GM21528 (cell line): ENCODE measurements around the gene MINDY4.

Experiments used
- ATAC-seq: cut with Tn5 transposase; IDR thresholded peaks from one replicate; pipeline ENCODE4 v1.9.1; 2021; ENCODE audit warnings: mild to moderate bottlenecking, moderate library complexity; ENCODE audit not compliant: unreplicated experiment, low FRiP score

The MINDY4 gene

GRCh38 chr7:30937416-30937815 is 166.2 kb downstream of the MINDY4 start:
- ATAC-seq: no peak

GRCh38 chr7:30938435-30939316 is 167.5 kb downstream of the MINDY4 start:
- ATAC-seq: peak; percentile 77

DNA sequence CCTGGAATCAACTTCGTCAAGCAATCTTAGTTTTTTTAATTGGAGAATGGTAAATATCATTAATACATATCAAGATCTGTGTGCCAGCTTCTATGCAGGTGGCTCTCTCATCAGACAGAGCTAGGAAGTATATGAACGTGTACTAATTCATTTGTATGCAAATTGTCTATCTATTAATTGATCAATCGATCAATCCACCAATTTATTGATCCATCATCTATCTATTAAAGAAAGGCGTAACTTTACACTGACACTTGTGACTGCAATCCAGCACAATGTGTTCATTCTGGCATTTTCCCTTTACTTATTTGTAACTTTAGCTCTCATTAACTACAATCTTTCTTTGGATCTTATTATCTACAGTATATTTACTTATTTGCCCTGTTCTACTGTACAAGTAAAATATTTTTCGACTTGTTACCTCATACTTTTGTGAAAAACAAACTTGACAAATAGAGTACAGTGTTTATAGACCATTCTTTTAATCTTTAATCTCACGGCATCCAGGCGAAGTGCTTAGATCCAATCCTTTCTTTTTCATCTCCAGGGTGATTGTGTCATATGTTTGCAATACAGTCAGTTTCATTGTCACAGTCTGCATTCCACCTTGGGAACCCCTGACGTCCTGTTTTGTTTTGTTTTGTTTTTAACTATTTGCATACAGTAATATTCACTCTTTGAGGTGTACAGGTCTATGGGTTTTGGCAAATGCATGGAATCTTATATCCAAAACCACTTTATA is 170.5 kb downstream of the MINDY4 start:
- ATAC-seq: no peak
